Keratinocyte (primary cell): ENCODE measurements around the gene SHISA7. TPM values are rescaled to one million over a fixed set of nuclear protein-coding genes. Genes with fewer than 3 reads are reported as not detected.

ENCODE experiments used
- DNase-seq: peaks from one replicate; pipeline ENCODE4 v3.0.0-alpha.2; 2011; ENCODE audit warnings: low read depth, missing footprints, low spot score
- FAIRE-seq: peaks from 2 replicates; lab custom pipeline; 2011; peaks lifted over from hg19 to GRCh38; lab: Jason Lieb, UNC
- H2AFZ ChIP-seq: 2 replicates; pipeline ENCODE4 v1.6.0; 2012; ENCODE audit warnings: low read length, control low read depth, inconsistent platforms; ENCODE audit not compliant: control insufficient read depth
- H3K27ac ChIP-seq: 2 replicates; pipeline ENCODE4 v1.5.1; 2011; ENCODE audit warnings: low read length; ENCODE audit not compliant: control insufficient read depth, insufficient read depth
- H3K27me3 ChIP-seq: 3 replicates; pipeline ENCODE4 v1.6.0; 2011; ENCODE audit warnings: low read length; ENCODE audit not compliant: control insufficient read depth, insufficient read depth; ENCODE audit errors: extremely low read depth
- H3K36me3 ChIP-seq, 2 experiments: 2 replicates in 1 of 2; 3 replicates in 1 of 2; pipeline ENCODE4 v1.5.1; 2011; ENCODE audit warnings: low read length in 2 of 2, mild to moderate bottlenecking in 1 of 2; ENCODE audit not compliant: control insufficient read depth in 2 of 2, insufficient read depth in 2 of 2; ENCODE audit errors: extremely low read depth in 1 of 2
- H3K4me1 ChIP-seq: 3 replicates; pipeline ENCODE4 v1.5.1; 2011; ENCODE audit warnings: low read length; ENCODE audit not compliant: control insufficient read depth, insufficient read depth; ENCODE audit errors: extremely low read depth
- H3K4me2 ChIP-seq: 3 replicates; pipeline ENCODE4 v1.6.0; 2011; ENCODE audit warnings: low read depth, low read length; ENCODE audit not compliant: control insufficient read depth, insufficient read depth; ENCODE audit errors: extremely low read depth
- H3K4me3 ChIP-seq, 3 experiments: fragments of 200-600 bp in 1 of 3; sonication (generic) in 1 of 3; 2 replicates in 2 of 3; 3 replicates in 1 of 3; pipeline ENCODE4 v1.5.1; 2011 to 2016; ENCODE audit warnings: low read length in 3 of 3, mild to moderate bottlenecking in 3 of 3, control low read depth in 2 of 3, inconsistent platforms in 1 of 3, low read depth in 1 of 3, mixed read lengths in 1 of 3, mixed run types in 1 of 3, moderate library complexity in 1 of 3; ENCODE audit not compliant: control insufficient read depth in 2 of 3, insufficient read depth in 2 of 3; ENCODE audit errors: extremely low read depth in 1 of 3
- H3K79me2 ChIP-seq: 2 replicates; pipeline ENCODE4 v1.6.0; 2012; ENCODE audit warnings: low read length; ENCODE audit not compliant: control insufficient read depth, insufficient read depth
- H3K9ac ChIP-seq: 3 replicates; pipeline ENCODE4 v1.6.0; 2011; ENCODE audit warnings: low read length; ENCODE audit not compliant: control insufficient read depth, insufficient read depth; ENCODE audit errors: extremely low read depth
- H3K9me1 ChIP-seq: 3 replicates; pipeline ENCODE4 v1.6.0; 2011; ENCODE audit warnings: low read length; ENCODE audit not compliant: control insufficient read depth, insufficient read depth; ENCODE audit errors: extremely low read depth
- H3K9me3 ChIP-seq: 2 replicates; pipeline ENCODE4 v1.5.1; 2012; ENCODE audit warnings: low read depth, low read length; ENCODE audit not compliant: control insufficient read depth
- H4K20me1 ChIP-seq: 3 replicates; pipeline ENCODE4 v1.6.0; 2011; ENCODE audit warnings: low read length; ENCODE audit not compliant: control insufficient read depth, insufficient read depth; ENCODE audit errors: extremely low read depth
- CTCF ChIP-seq, 3 experiments: IDR thresholded peaks in 1 of 3; conservative IDR thresholded peaks in 1 of 3; optimal IDR thresholded peaks in 1 of 3; 2 replicates in 2 of 3; 3 replicates in 1 of 3; pipeline versions ENCODE3 to v1.5.1; 2011; ENCODE audit warnings: low read length in 3 of 3, mild to moderate bottlenecking in 3 of 3, moderate library complexity in 2 of 3, control low read depth in 1 of 3, inconsistent platforms in 1 of 3; ENCODE audit not compliant: insufficient read depth in 2 of 3; ENCODE audit errors: extremely low read depth in 1 of 3
- EZH2 ChIP-seq: IDR thresholded peaks from one replicate; pipeline ENCODE4 v1.6.1; 2012; ENCODE audit warnings: inconsistent platforms, mild to moderate bottlenecking, low read length, moderate library complexity
- dilution Hi-C: fragments of 300-500 bp; cut with MboI; formaldehyde crosslinking; loops from one replicate; pipeline ENCODE4 v1.7.0; 2020; ENCODE audit warnings: low sequenced_read_pairs; ENCODE audit not compliant: extremely low pct_ligation_motif_present
- polyA plus RNA-seq, 5 experiments: library from polyadenylated mRNA; depleted of rRNA in 3 of 5; stranded (reverse) in 3 of 5; stranded (forward) in 1 of 5; unstranded in 1 of 5; fragments of >200 nt; gene quantifications; 1 replicate in 1 of 5; 2 replicates in 3 of 5; 3 replicates in 1 of 5; pipeline versions ENCODE4 v1.2.1 to v1.2.3, GENCODE V29; 2011 to 2012; ENCODE audit warnings: missing spikeins in 2 of 5, low read depth in 1 of 5, low replicate concordance in 1 of 5

The SHISA7 gene
- polyA plus RNA-seq, 1 donor (not counting 4 experiments of a cell fraction or from before 2014, with no cell fraction given) = not detected

GRCh38 chr19:55392820-55393761 lies 50.0 kb downstream of the SHISA7 start:
- peaks cover 6% of the 10 kb centered on the region for H3K9me1 ChIP-seq
- TF ChIP-seq CTCF (optimal IDR thresholded peaks at IDR 0.05 in 1 of 3, IDR thresholded peaks at IDR 0.05 in 1 of 3, conservative IDR thresholded peaks at IDR 0.05 in 1 of 3; ENCODE audit: extremely low read depth in 1 of 3, insufficient read depth in 2 of 3, low read length in 3 of 3) (no peak), EZH2 (no peak)
- no peak overlapping the region for H2AFZ ChIP-seq
- no peak overlapping the region for H3K4me2 ChIP-seq
- no peak overlapping the region for H3K4me3 ChIP-seq
- H3K79me2 ChIP-seq = peaks cover 19% of the 10 kb centered on the region
- no peak overlapping the region for H3K9ac ChIP-seq
- no peak for DNase-seq
- H3K4me1 ChIP-seq = peaks cover 10% of the 10 kb centered on the region
- H3K36me3 ChIP-seq = peaks cover 12 to 24% of the 10 kb centered on the region in 2 experiments
- FAIRE-seq = no peak
- no peaks in the 10 kb centered on the region for H3K27me3 ChIP-seq
- peaks cover 25% of the 10 kb centered on the region for H4K20me1 ChIP-seq
- dilution Hi-C loops = no loop called here
- no peaks in the 10 kb centered on the region for H3K9me3 ChIP-seq
- H3K27ac ChIP-seq = no peak overlapping the region

DNA sequence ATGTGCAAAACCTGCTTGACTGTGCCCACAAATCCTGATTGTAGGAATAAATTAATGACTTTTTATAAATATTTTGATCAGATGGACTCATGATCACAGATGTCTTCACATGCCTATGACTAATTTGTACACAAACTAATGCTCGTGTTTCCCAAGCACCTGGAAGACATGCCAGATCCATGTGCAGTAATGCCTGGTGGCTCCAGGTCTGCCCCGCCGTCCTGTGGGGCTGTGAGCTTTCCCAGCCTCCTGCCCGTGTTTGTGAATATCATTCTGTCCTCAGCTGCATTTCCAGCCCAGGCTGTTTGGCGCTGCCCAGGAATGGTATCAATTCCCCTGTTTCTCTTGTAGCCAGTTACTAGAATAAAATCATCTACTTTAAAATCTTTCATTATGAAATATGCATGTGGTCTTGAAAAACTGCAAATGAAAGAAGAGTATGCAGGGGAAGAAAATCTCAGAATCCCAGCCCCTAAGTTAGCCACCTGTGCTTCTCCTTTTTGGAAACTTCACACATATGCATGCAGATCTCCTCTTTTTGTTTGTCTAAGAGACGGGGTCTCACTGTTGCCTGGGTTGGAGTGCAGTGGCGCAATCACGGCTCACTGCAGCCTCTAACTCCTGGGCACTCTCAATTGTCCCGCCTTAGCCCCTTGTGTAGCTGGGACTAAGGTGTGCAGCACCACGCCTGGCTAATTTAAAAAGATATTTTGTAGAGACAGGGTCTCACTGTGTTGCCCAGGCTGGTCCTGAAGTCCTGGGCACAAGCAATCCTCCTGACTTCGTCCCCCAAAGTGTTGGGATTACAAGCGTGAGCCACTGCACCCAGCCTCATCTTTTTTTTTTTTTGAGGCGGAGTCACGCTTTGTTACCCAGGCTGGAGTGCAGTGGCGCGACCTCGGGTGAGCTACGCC lies 51.1 kb downstream of the SHISA7 start:
- dilution Hi-C loops = no loop called here
- no peak overlapping the region for H3K4me2 ChIP-seq
- no peaks in the 10 kb centered on the region for H3K9me3 ChIP-seq
- FAIRE-seq = no peak
- H4K20me1 ChIP-seq = peaks cover 36% of the 10 kb centered on the region
- H2AFZ ChIP-seq = no peak overlapping the region
- peaks cover 21% of the 10 kb centered on the region for H3K4me1 ChIP-seq
- H3K27ac ChIP-seq = no peak overlapping the region
- H3K4me3 ChIP-seq = no peak overlapping the region
- DNase-seq = no peak
- peaks cover 31% of the 10 kb centered on the region for H3K79me2 ChIP-seq
- no peak for TF ChIP-seq EZH2
- no peak for TF ChIP-seq CTCF (optimal IDR thresholded peaks at IDR 0.05 in 1 of 3, IDR thresholded peaks at IDR 0.05 in 1 of 3, conservative IDR thresholded peaks at IDR 0.05 in 1 of 3; ENCODE audit: extremely low read depth in 1 of 3, insufficient read depth in 2 of 3, low read length in 3 of 3)
- H3K27me3 ChIP-seq = no peaks in the 10 kb centered on the region
- no peak overlapping the region for H3K9ac ChIP-seq
- H3K9me1 ChIP-seq = peaks cover 12% of the 10 kb centered on the region
- H3K36me3 ChIP-seq = peaks cover 23 to 32% of the 10 kb centered on the region in 2 experiments
